Fibroblast of lung (primary cell): ENCODE results near the gene ART4.

Experiments
- EZH2 ChIP-seq: IDR thresholded peaks from 2 replicates; pipeline ENCODE4 v1.5.1; 2012; ENCODE audit warnings: low read length, control low read depth, mild to moderate bottlenecking; ENCODE audit errors: missing control alignments
- TF ChIP-seq, protein P1 (sequence below), 2 donors: IDR thresholded peaks in 1 of 2; conservative IDR thresholded peaks in 1 of 2; 1 replicate in 1 of 2; 2 replicates in 1 of 2; pipeline ENCODE4 v1.5.1; 2011 to 2012; ENCODE audit warnings: low read length in 2 of 2, control low read depth in 1 of 2, inconsistent platforms in 1 of 2, low read depth in 1 of 2, mild to moderate bottlenecking in 1 of 2

GRCh38 chr12:14810953-14811483, 32.3 kb downstream of the ART4 start:
- TF ChIP-seq, protein P1, sequence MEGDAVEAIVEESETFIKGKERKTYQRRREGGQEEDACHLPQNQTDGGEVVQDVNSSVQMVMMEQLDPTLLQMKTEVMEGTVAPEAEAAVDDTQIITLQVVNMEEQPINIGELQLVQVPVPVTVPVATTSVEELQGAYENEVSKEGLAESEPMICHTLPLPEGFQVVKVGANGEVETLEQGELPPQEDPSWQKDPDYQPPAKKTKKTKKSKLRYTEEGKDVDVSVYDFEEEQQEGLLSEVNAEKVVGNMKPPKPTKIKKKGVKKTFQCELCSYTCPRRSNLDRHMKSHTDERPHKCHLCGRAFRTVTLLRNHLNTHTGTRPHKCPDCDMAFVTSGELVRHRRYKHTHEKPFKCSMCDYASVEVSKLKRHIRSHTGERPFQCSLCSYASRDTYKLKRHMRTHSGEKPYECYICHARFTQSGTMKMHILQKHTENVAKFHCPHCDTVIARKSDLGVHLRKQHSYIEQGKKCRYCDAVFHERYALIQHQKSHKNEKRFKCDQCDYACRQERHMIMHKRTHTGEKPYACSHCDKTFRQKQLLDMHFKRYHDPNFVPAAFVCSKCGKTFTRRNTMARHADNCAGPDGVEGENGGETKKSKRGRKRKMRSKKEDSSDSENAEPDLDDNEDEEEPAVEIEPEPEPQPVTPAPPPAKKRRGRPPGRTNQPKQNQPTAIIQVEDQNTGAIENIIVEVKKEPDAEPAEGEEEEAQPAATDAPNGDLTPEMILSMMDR (conservative IDR thresholded peaks at IDR 0.05 in 1 of 2, IDR thresholded peaks at IDR 0.05 in 1 of 2; ENCODE audit: low read depth in 1 of 2, low read length in 2 of 2) = peak; percentile 30 to 54
- TF ChIP-seq EZH2 = no peak
